HL-60 (cell line): ENCODE data around the gene TBC1D22A.

Experiments used
- GABPA ChIP-seq: IDR thresholded peaks from 2 replicates; pipeline ENCODE4 v1.6.1; 2012; ENCODE audit warnings: low read depth
- POLR2AphosphoS5 ChIP-seq: IDR thresholded peaks from 2 replicates; pipeline ENCODE4 v1.6.1; 2012; ENCODE audit warnings: low read depth
- TF ChIP-seq, protein P1 (sequence below): IDR thresholded peaks from one replicate; pipeline ENCODE4 v1.5.1; 2011; ENCODE audit warnings: low read length, control low read depth, inconsistent platforms; ENCODE audit not compliant: insufficient read depth
- TF ChIP-seq, protein P2 (sequence below): IDR thresholded peaks from 2 replicates; pipeline ENCODE4 v1.6.1; 2012; ENCODE audit warnings: low read depth; ENCODE audit not compliant: insufficient replicate concordance

GRCh38 chr22:47199261-47199978, 437.0 kb downstream of the TBC1D22A start:
- TF ChIP-seq, protein P1, sequence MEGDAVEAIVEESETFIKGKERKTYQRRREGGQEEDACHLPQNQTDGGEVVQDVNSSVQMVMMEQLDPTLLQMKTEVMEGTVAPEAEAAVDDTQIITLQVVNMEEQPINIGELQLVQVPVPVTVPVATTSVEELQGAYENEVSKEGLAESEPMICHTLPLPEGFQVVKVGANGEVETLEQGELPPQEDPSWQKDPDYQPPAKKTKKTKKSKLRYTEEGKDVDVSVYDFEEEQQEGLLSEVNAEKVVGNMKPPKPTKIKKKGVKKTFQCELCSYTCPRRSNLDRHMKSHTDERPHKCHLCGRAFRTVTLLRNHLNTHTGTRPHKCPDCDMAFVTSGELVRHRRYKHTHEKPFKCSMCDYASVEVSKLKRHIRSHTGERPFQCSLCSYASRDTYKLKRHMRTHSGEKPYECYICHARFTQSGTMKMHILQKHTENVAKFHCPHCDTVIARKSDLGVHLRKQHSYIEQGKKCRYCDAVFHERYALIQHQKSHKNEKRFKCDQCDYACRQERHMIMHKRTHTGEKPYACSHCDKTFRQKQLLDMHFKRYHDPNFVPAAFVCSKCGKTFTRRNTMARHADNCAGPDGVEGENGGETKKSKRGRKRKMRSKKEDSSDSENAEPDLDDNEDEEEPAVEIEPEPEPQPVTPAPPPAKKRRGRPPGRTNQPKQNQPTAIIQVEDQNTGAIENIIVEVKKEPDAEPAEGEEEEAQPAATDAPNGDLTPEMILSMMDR = no peak
- TF ChIP-seq, protein P2, sequence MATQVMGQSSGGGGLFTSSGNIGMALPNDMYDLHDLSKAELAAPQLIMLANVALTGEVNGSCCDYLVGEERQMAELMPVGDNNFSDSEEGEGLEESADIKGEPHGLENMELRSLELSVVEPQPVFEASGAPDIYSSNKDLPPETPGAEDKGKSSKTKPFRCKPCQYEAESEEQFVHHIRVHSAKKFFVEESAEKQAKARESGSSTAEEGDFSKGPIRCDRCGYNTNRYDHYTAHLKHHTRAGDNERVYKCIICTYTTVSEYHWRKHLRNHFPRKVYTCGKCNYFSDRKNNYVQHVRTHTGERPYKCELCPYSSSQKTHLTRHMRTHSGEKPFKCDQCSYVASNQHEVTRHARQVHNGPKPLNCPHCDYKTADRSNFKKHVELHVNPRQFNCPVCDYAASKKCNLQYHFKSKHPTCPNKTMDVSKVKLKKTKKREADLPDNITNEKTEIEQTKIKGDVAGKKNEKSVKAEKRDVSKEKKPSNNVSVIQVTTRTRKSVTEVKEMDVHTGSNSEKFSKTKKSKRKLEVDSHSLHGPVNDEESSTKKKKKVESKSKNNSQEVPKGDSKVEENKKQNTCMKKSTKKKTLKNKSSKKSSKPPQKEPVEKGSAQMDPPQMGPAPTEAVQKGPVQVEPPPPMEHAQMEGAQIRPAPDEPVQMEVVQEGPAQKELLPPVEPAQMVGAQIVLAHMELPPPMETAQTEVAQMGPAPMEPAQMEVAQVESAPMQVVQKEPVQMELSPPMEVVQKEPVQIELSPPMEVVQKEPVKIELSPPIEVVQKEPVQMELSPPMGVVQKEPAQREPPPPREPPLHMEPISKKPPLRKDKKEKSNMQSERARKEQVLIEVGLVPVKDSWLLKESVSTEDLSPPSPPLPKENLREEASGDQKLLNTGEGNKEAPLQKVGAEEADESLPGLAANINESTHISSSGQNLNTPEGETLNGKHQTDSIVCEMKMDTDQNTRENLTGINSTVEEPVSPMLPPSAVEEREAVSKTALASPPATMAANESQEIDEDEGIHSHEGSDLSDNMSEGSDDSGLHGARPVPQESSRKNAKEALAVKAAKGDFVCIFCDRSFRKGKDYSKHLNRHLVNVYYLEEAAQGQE = no peak
- no peak for TF ChIP-seq POLR2AphosphoS5
- TF ChIP-seq GABPA = no peak
